Testis (tissue), 3 donors: ENCODE measurements around the gene RSU1. TPM values are rescaled to one million over a fixed set of nuclear protein-coding genes. Genes with fewer than 3 reads are reported as not detected.

Experiments used
- DNase-seq: peaks from one replicate; pipeline ENCODE4 v3.0.0-alpha.2; 2019
- H3K27ac ChIP-seq, 2 donors: fragments of 200-600 bp; sonication (generic); one replicate each; pipeline ENCODE4 v1.5.1; 2019
- H3K27me3 ChIP-seq: fragments of 200-600 bp; sonication (generic); one replicate; pipeline ENCODE4 v1.5.1; 2019
- H3K36me3 ChIP-seq: fragments of 200-600 bp; sonication (generic); one replicate; pipeline ENCODE4 v1.5.1; 2017; ENCODE audit warnings: low read depth; ENCODE audit errors: missing control alignments
- H3K4me1 ChIP-seq: fragments of 200-600 bp; sonication (generic); one replicate; pipeline ENCODE4 v1.5.1; 2019
- H3K4me3 ChIP-seq, 2 donors: fragments of 200-600 bp; sonication (generic); one replicate each; pipeline ENCODE4 v1.5.1; 2017 to 2019
- H3K9me3 ChIP-seq: fragments of 200-600 bp; sonication (generic); one replicate; pipeline ENCODE4 v1.5.1; 2017
- POLR2A ChIP-seq: fragments of 450-650 bp; IDR thresholded peaks from one replicate; pipeline ENCODE4 v1.6.1; 2017; ENCODE audit warnings: antibody characterized with exemption, mild to moderate bottlenecking, moderate library complexity
- WGBS, 2 donors: methylation state at CpG; one replicate each; pipeline ENCODE4 v1.1.5; 2018; 5-methylcytosine and 5-hydroxymethylcytosine counted together
- intact Hi-C: fragments of 100-400 bp; cut with DNase I; formaldehyde crosslinking; loops from one replicate; pipeline ENCODE4 v1.15.1; 2023; ENCODE audit warnings: low total_unique reads
- polyA plus RNA-seq: library from polyadenylated mRNA; stranded (reverse); fragments of 350-450 nt; fragmentation: Illumina TruSeq; extraction: RNeasy Lipid Tissue Mini Kit (QIAGEN cat#74804); gene quantifications from one replicate; pipeline ENCODE4 v1.2.3, GENCODE V29; 2014; ENCODE audit warnings: low read depth, low replicate concordance; ENCODE audit not compliant: insufficient read depth
- total RNA-seq, 2 donors: library from RNA; depleted of rRNA; stranded (reverse); fragments of >200 nt; gene quantifications; one replicate each; pipeline ENCODE4 v1.2.3, GENCODE V29; 2016
- TF ChIP-seq, protein P1 (sequence below), 3 experiments: fragments of 450-650 bp in 2 of 3; fragments of 200-600 bp in 1 of 3; sonication (generic) in 1 of 3; IDR thresholded peaks; one replicate each; pipeline ENCODE4 v1.5.1; 2016 to 2019; ENCODE audit warnings: antibody characterized with exemption in 3 of 3, mild to moderate bottlenecking in 2 of 3, moderate library complexity in 1 of 3

RSU1 gene
- total and polyA plus RNA-seq, 3 donors from 2014 or later, result 26.0 to 38.4 (median 27.3) TPM

DNA sequence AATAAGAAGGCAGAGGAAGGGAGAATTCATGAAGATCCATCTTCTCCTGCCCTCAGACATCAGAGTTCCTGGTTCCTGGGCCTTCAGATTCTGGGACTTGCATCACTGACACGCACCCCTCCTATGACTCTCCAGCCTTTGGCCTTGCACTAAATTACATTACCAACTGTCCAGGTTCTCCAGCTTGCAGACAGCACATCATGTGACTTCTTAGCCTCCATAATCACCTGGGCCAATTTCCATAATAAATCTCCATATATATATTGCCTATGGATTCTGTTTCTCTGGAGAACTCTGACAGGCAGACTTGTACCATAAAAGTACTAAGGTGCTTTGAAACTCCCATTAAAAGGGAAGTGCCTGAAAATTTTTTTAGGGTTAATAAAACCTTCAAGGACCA lies 23.2 kb downstream of the RSU1 start:
- Histone ChIP-seq H3K36me3 (no peaks in the 10 kb centered on the region), H3K9me3 (no peaks in the 10 kb centered on the region), H3K27me3 (no peaks in the 10 kb centered on the region), H3K27ac (no peak overlapping the region), H3K4me1 (no peaks in the 10 kb centered on the region), H3K4me3 (no peak overlapping the region)
- intact Hi-C loops, result no loop called here
- TF ChIP-seq, protein P1, sequence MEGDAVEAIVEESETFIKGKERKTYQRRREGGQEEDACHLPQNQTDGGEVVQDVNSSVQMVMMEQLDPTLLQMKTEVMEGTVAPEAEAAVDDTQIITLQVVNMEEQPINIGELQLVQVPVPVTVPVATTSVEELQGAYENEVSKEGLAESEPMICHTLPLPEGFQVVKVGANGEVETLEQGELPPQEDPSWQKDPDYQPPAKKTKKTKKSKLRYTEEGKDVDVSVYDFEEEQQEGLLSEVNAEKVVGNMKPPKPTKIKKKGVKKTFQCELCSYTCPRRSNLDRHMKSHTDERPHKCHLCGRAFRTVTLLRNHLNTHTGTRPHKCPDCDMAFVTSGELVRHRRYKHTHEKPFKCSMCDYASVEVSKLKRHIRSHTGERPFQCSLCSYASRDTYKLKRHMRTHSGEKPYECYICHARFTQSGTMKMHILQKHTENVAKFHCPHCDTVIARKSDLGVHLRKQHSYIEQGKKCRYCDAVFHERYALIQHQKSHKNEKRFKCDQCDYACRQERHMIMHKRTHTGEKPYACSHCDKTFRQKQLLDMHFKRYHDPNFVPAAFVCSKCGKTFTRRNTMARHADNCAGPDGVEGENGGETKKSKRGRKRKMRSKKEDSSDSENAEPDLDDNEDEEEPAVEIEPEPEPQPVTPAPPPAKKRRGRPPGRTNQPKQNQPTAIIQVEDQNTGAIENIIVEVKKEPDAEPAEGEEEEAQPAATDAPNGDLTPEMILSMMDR (IDR thresholded peaks at IDR 0.05), result no peak
- TF ChIP-seq POLR2A, result no peak
- 94 to 100% methylated on average over 1 of the region's 1 CpG for WGBS, 2 donors
- DNase-seq, result no peak

DNA sequence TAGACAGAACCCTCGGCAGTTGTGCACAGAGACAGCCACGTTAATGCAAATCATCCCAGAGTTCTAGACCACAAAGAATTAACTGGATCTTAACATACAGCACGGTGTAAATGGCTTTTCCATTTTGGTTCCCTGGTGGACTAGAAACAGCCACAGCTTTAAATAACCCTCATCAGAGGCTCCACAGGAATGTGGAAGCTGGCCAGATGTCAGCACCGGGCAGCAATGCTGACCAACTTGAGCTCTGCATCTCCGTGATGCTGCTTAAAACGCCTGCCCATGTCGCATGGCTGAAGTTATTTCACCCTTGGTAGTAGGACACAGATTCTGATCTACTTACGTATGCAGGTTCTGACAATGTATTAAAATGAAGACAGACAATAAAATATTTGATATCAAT lies 24.5 kb downstream of the RSU1 start:
- no peaks in the 10 kb centered on the region for H3K9me3 ChIP-seq
- intact Hi-C loops, result no loop called here
- no peak for DNase-seq

DNA sequence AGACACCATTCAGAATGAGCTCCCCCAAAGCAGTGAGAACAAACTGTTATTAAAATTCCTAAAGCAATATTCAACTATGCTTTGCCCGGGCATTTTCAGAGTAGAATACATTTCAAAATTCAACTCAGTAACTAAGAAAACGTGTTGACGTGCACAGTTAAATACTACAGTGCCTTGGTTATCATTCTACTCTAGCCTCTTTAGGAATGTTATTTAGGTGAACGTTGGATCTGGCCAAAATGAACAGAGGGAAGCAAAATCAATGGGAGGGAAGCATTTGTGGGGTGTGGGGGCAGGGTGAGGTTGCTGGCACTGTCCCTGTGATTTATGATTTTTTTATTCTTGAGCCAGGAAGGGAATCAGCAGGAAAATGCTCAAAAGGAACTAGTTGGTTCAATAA lies 27.5 kb downstream of the RSU1 start:
- no peaks in the 10 kb centered on the region for H3K4me1 ChIP-seq
- H3K9me3 ChIP-seq, result no peaks in the 10 kb centered on the region
- 46 to 68% methylated on average over 4 of the region's 4 CpGs for WGBS, 2 donors
- TF ChIP-seq, protein P1 (IDR thresholded peaks at IDR 0.05), result no peak
- TF ChIP-seq POLR2A, result no peak
- no peaks in the 10 kb centered on the region for H3K36me3 ChIP-seq
- H3K27ac ChIP-seq, result no peak overlapping the region
- no peak for DNase-seq
- no peak overlapping the region for H3K4me3 ChIP-seq
- intact Hi-C loops, result no loop called here
- H3K27me3 ChIP-seq, result no peaks in the 10 kb centered on the region

More for the DNA sequence above, 24.5 kb downstream of the RSU1 start:
- WGBS, 2 donors, result 75 to 79% methylated on average over 8 of the region's 8 CpGs
- H3K27me3 ChIP-seq, result no peaks in the 10 kb centered on the region
- H3K4me1 ChIP-seq, result no peaks in the 10 kb centered on the region
- no peak overlapping the region for H3K4me3 ChIP-seq
- no peak overlapping the region for H3K27ac ChIP-seq
- H3K36me3 ChIP-seq, result no peaks in the 10 kb centered on the region
- TF ChIP-seq POLR2A, result no peak
- TF ChIP-seq, protein P1 (IDR thresholded peaks at IDR 0.05), result no peak

DNA sequence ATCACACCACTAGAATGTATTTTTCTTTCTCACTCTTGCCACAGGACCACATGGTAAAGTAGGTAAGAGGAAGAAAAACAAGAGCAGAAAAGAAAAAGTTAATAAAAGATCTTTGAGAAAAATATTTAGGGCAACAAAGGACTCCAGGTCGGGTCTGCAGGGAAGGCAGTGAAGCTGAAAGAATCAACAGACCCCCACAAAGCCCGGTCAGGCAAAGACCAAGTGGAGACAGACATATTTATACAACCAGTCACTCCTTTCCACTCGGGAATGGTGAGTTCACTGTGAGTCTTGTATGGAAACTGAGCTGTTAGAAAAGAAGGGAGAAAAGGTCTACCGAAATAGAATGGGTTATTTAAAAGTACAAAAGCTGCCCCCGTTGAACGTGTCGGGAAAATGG lies 28.0 kb downstream of the RSU1 start:
- 40 to 49% methylated on average over 7 of the region's 7 CpGs for WGBS, 2 donors
- Histone ChIP-seq H3K36me3 (no peaks in the 10 kb centered on the region), H3K4me1 (no peaks in the 10 kb centered on the region), H3K27ac (no peak overlapping the region), H3K27me3 (no peaks in the 10 kb centered on the region), H3K4me3 (no peak overlapping the region), H3K9me3 (no peaks in the 10 kb centered on the region)
- intact Hi-C loops, result no loop called here
- TF ChIP-seq, protein P1 (IDR thresholded peaks at IDR 0.05), result no peak
- DNase-seq, result no peak

DNA sequence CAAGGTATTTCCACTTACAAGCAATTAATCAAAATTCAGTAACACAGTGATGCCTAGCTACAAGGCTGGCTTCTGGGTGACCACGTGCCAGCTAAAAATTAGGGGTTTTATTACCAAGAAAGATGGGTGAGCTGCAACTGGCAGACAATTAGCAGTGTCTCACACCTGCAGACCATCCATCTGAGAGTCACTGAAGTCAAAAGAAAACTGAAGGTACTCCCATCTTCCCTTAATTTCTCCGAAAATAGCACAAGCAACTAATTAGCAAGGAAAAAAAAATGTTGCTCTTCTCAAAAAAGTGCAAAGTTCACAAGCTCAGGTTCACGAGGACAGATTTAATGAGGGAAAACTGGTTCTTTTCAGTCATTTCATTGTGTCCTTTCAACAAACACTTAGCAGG lies 28.4 kb downstream of the RSU1 start:
- intact Hi-C loops, result no loop called here
- 49 to 59% methylated on average over 3 of the region's 3 CpGs for WGBS, 2 donors
- no peak overlapping the region for H3K27ac ChIP-seq
- H3K36me3 ChIP-seq, result no peaks in the 10 kb centered on the region
- no peak overlapping the region for H3K4me3 ChIP-seq
- no peaks in the 10 kb centered on the region for H3K27me3 ChIP-seq
- H3K4me1 ChIP-seq, result no peaks in the 10 kb centered on the region
- TF ChIP-seq POLR2A, result no peak
- TF ChIP-seq, protein P1 (IDR thresholded peaks at IDR 0.05), result no peak
- no peaks in the 10 kb centered on the region for H3K9me3 ChIP-seq
- no peak for DNase-seq
